ENCODE measurements around the gene MORN2. TPM values are rescaled to one million over a fixed set of nuclear protein-coding genes. Genes with fewer than 3 reads are reported as not detected.

MORN2 gene
- 22.2 and 22.4 TPM in 2 replicates for total RNA-seq

DNA sequence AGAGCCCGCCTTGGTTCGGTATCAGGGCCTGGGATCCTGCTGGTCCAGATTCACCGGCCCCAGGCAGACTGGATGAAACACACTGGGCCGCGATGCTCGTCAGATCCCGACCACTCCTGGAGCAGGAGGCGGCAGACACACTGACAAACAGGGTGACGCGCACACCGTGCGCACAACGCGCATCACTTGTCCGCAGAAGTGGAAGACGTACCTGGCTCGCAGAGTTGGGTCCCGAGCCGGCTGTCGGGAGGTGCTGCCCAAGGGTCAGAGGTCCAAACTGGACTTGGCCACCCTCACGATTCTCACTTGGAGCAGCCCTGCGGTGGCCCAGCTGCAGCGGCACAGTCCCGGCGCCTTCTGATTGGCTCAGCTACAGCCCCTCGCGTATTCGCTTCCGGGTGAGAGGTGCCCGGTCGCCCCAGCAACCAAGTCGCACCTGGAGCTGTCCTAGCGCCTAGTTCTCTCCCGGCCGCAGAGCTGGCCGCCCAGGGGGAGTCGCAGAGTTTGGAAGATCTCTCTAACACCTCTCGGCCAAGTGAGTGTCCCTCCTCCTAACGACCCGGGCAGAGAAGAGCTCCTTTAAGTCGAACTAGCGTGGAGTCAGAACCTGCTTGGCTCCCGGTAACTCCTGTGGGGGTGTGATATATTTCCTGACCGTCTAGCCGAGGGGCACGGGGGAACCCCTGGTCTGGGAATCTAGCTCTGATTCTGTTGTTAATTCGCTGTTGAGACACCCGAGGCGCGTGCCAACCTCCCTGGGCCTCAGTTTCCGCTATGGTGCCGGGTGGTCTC is at the start of gene MORN2, which contains the start of gene DHX57:
Gene MORN2 (plus strand): TSS at position 401 of the 792 bp plus-strand sequence.
Gene DHX57 (minus strand): TSS at position 359 of the 792 bp plus-strand sequence. CDS start 7,529 bp downstream, outside the sequence.

DNA sequence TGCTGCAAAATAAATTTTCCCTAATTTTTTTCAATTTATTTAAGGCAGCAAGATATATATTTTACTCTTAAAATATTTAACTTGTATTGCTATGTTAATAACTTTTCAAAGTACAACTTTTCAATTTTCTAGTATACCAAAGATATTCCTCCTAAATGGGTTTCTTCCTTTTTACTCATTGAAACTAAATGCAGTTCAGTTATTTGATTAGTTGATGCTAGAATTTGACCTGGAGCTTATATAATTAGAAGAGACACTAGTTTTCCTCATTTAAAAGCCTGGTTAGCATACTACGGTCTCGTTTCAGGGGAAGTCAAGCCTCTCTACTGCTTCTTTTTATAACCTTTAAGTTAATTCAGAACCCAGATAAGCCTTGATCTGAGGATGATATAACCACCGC is 13.8 kb downstream of the MORN2 start, which contains the start of gene ARHGEF33:
Gene ARHGEF33 (plus strand): TSS at position 301 of the 400 bp plus-strand sequence. CDS start 29,573 bp downstream, outside the sequence.

Other genes with a start within 250 kb of the MORN2 start
- 40.5 and 57.5 TPM in 2 replicates for gene GALM, start 209.9 kb upstream of the MORN2 start, total RNA-seq
- 93.9 and 147 TPM in 2 replicates for gene SRSF7, start 124.6 kb upstream of the MORN2 start, total RNA-seq
- gene GEMIN6, start 97.8 kb upstream of the MORN2 start, total RNA-seq: 9.1 TPM in 2 replicates
- 19.7 and 21.8 TPM in 2 replicates for gene DHX57, start within 50 bp of the MORN2 start, total RNA-seq
- 0.43 and 0.47 TPM in 2 replicates for gene ARHGEF33, start 13.9 kb downstream of the MORN2 start, total RNA-seq
- gene SOS1, start 245.1 kb downstream of the MORN2 start, total RNA-seq: 14.7 and 31.0 TPM in 2 replicates

All from bronchial smooth muscle cell (primary cell).